ENCODE results near the gene PILRA. TPM values are rescaled to one million over a fixed set of nuclear protein-coding genes. Genes with fewer than 3 reads are reported as not detected.
A peak's percentile ranks its signal among the peaks of the same experiment; 100 is the strongest.

The PILRA gene
- total RNA-seq, 1 experiment from 2014 or later: 0.68 TPM

DNA sequence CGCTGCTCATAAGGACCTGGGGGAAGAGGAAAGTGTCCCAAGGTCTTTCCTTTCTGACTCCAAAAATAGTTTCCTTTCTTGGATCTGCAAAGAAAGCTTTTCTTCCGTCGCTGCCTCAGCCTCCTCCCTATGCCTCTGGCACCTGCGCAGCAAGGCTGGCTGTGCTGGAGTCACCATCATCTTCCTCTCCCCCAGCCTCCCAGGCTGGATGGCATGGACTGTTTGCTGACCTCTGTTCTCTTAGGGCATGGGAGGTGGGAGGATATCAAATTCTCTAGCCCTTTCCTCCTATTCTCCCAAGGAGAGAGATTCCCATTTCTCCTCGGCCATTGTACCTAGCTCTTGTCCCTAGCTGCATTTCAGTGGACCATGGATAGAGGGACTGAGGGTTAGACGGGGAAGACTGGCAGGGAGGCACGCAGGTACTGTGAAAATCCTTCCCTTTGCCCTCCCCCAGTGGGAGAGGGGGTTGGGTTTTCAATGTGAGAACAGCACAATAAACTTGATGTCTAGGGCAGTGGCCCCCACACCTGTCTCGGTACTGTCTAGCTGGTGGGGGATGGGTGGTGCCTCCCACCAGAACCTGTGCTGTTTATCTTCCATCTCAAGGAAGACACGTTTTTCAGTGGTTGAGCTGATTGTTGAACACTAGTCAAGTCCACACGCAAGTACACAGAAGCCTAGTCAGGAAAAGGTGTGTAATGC, 60.5 kb downstream of the PILRA start:
- H3K27me3 ChIP-seq (replicated peaks; ENCODE audit: control insufficient read depth, insufficient read depth, low read length): no peaks in the 10 kb centered on the region
- Mint-ChIP-seq H3K4me1 (ENCODE audit: low read depth, unreplicated experiment) (peaks cover 23% of the 10 kb centered on the region), H3K27me3 (ENCODE audit: insufficient read depth, unreplicated experiment) (peaks cover 4% of the 10 kb centered on the region), H3K27ac (ENCODE audit: unreplicated experiment) (no peak overlapping the region), H3K36me3 (ENCODE audit: insufficient read depth, unreplicated experiment) (peaks cover 70% of the 10 kb centered on the region), H3K4me3 (ENCODE audit: unreplicated experiment) (peak overlapping the region; percentile 33), H3K9me3 (ENCODE audit: unreplicated experiment) (no peaks in the 10 kb centered on the region)
- no peak overlapping the region for H3K4me3 ChIP-seq (ENCODE audit: low read depth, low read length)
- TF ChIP-seq, protein P1, sequence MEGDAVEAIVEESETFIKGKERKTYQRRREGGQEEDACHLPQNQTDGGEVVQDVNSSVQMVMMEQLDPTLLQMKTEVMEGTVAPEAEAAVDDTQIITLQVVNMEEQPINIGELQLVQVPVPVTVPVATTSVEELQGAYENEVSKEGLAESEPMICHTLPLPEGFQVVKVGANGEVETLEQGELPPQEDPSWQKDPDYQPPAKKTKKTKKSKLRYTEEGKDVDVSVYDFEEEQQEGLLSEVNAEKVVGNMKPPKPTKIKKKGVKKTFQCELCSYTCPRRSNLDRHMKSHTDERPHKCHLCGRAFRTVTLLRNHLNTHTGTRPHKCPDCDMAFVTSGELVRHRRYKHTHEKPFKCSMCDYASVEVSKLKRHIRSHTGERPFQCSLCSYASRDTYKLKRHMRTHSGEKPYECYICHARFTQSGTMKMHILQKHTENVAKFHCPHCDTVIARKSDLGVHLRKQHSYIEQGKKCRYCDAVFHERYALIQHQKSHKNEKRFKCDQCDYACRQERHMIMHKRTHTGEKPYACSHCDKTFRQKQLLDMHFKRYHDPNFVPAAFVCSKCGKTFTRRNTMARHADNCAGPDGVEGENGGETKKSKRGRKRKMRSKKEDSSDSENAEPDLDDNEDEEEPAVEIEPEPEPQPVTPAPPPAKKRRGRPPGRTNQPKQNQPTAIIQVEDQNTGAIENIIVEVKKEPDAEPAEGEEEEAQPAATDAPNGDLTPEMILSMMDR (IDR thresholded peaks at IDR 0.05; ENCODE audit: insufficient read depth in 1 of 2, low read depth in 1 of 2, low read length in 1 of 2, severe bottlenecking in 1 of 2, unreplicated experiment in 1 of 2): no peak
- H3K4me1 ChIP-seq: 0 out of 2 replicates have a peak, but pooled peaks cover 10% of the 10 kb centered on the region
- H3K9me3 ChIP-seq: no peaks in the 10 kb centered on the region
- H3K36me3 ChIP-seq (ENCODE audit: control insufficient read depth, insufficient read depth, low read length): no peaks in the 10 kb centered on the region; the same call in 1 of the 2 replicates
- intact Hi-C loops (cut with micrococcal nuclease; ENCODE audit: unreplicated experiment): no loop called here
- ChIA-PET POLR2A (no interaction called here), CTCF (no interaction called here)
- DNase-seq: no peak
- BruUV-seq (replicated peaks): no TSS peak

DNA sequence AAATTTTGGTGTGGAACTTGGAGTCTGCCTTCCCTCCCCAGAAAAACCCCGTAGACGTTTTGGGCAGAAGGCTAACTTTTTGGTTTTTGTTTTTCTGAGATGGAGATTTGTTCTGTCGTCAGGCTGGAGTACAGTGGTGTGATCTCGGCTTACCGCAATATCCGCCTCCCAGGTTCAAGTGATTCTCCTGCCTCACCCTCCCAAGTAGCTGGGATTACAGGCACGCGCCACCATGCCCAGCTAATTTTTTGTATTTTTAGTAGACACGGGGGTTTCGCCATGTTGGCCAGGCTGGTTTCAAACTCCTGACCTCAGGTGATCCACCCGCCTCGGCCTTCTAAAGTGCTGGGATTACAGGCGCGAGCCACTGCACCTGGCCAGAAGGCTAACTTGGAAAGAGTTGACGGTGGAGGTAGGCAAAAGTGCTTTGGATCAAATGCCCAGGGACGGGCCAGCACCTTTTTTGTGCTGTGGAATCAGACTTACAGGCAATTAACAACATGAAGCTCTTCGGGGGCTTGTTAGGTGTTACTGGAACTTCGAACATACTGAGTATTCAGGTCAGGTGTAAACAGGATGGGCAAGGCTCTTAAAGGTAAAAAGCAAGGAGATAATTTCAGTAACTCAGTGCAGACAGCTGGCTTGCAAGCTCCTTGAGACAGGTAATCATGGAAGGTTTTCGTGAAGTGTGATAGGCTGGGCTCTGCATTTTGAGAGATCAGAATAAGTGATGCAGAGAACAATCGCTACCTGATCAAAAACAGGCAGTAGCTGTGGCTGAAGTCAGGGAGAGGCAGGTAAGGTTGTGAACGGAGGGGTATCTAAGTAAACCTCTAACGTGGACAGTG, 61.2 kb downstream of the PILRA start:
- H3K9me3 ChIP-seq: no peaks in the 10 kb centered on the region
- no TSS peak for BruUV-seq (replicated peaks)
- H3K36me3 Mint-ChIP-seq (ENCODE audit: insufficient read depth, unreplicated experiment): peaks cover 62% of the 10 kb centered on the region
- H3K36me3 ChIP-seq (ENCODE audit: control insufficient read depth, insufficient read depth, low read length): no peaks in the 10 kb centered on the region; the same call in 1 of the 2 replicates
- ChIA-PET POLR2A (no interaction called here), CTCF (no interaction called here)
- TF ChIP-seq, protein P1 (IDR thresholded peaks at IDR 0.05; ENCODE audit: insufficient read depth in 1 of 2, low read depth in 1 of 2, low read length in 1 of 2, severe bottlenecking in 1 of 2, unreplicated experiment in 1 of 2): no peak
- H3K4me3 ChIP-seq (ENCODE audit: low read depth, low read length): peak overlapping the region; percentile 91
- H3K4me1 Mint-ChIP-seq (ENCODE audit: low read depth, unreplicated experiment): peaks cover 23% of the 10 kb centered on the region
- peaks cover under 1% of the 10 kb centered on the region for H3K27me3 Mint-ChIP-seq (ENCODE audit: insufficient read depth, unreplicated experiment)
- no peak for DNase-seq
- peak overlapping the region; percentile 96 for H3K27ac Mint-ChIP-seq (ENCODE audit: unreplicated experiment)
- peak overlapping the region; percentile 88 for H3K4me3 Mint-ChIP-seq (ENCODE audit: unreplicated experiment)
- 0 out of 2 replicates have a peak, but pooled peaks cover 10% of the 10 kb centered on the region for H3K4me1 ChIP-seq
- H3K27me3 ChIP-seq (replicated peaks; ENCODE audit: control insufficient read depth, insufficient read depth, low read length): no peaks in the 10 kb centered on the region
- H3K9me3 Mint-ChIP-seq (ENCODE audit: unreplicated experiment): no peaks in the 10 kb centered on the region
- intact Hi-C loops (cut with micrococcal nuclease; ENCODE audit: unreplicated experiment): no loop called here
